Measurements from ENCODE around the gene PTCH2. TPM values are rescaled to one million over a fixed set of nuclear protein-coding genes. Genes with fewer than 3 reads are reported as not detected.

The PTCH2 gene
- total RNA-seq, 1 experiment from 2014 or later = 0.48 TPM

DNA sequence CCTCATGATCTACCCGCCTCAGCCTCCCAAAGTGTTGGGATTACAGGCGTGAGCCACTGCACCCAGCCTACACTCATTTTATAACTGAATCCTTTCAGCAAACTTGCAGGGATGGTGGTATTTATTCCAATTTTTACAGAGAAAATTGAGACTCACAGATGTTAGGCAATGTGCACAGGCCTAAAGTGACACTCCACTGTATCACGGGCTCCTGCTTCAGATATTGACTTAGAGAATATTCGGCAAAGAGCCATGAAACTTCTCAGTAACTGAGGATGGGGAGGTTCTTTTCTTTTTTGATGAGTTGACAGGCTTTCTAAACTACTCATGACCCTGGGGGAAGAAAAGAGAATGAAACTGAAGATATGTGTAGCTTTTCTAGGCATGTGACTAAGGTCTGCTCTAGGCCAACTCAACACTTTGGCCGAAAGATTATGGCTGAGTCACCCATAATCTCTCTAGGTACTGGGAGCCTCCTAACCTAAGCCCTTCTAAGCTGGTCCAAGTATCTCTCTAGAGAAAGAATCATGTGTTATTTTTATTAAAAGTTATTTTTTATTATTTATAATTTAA, 19.9 kb upstream of the PTCH2 start:
- H3K36me3 ChIP-seq (ENCODE audit: control insufficient read depth, insufficient read depth, low read length) = no peaks in the 10 kb centered on the region
- H3K4me3 Mint-ChIP-seq (ENCODE audit: unreplicated experiment) = no peak overlapping the region
- BruUV-seq (replicated peaks) = no TSS peak
- intact Hi-C loops (cut with micrococcal nuclease; ENCODE audit: unreplicated experiment) = no loop called here
- H3K9me3 ChIP-seq = no peaks in the 10 kb centered on the region
- no peak for DNase-seq
- H3K27me3 ChIP-seq (replicated peaks; ENCODE audit: control insufficient read depth, insufficient read depth, low read length) = no peaks in the 10 kb centered on the region
- TF ChIP-seq, protein P1, sequence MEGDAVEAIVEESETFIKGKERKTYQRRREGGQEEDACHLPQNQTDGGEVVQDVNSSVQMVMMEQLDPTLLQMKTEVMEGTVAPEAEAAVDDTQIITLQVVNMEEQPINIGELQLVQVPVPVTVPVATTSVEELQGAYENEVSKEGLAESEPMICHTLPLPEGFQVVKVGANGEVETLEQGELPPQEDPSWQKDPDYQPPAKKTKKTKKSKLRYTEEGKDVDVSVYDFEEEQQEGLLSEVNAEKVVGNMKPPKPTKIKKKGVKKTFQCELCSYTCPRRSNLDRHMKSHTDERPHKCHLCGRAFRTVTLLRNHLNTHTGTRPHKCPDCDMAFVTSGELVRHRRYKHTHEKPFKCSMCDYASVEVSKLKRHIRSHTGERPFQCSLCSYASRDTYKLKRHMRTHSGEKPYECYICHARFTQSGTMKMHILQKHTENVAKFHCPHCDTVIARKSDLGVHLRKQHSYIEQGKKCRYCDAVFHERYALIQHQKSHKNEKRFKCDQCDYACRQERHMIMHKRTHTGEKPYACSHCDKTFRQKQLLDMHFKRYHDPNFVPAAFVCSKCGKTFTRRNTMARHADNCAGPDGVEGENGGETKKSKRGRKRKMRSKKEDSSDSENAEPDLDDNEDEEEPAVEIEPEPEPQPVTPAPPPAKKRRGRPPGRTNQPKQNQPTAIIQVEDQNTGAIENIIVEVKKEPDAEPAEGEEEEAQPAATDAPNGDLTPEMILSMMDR (IDR thresholded peaks at IDR 0.05; ENCODE audit: insufficient read depth in 1 of 2, low read depth in 1 of 2, low read length in 1 of 2, severe bottlenecking in 1 of 2, unreplicated experiment in 1 of 2) = no peak
- no peaks in the 10 kb centered on the region for H3K36me3 Mint-ChIP-seq (ENCODE audit: insufficient read depth, unreplicated experiment)
- POLR2A ChIA-PET = no interaction called here
- H3K4me3 ChIP-seq (ENCODE audit: low read depth, low read length) = no peak overlapping the region
- H3K4me1 ChIP-seq = no peaks in the 10 kb centered on the region
- H3K27me3 Mint-ChIP-seq (ENCODE audit: insufficient read depth, unreplicated experiment) = no peaks in the 10 kb centered on the region
- H3K27ac Mint-ChIP-seq (ENCODE audit: unreplicated experiment) = no peak overlapping the region
- CTCF ChIA-PET = no interaction called here
- H3K9me3 Mint-ChIP-seq (ENCODE audit: unreplicated experiment) = no peaks in the 10 kb centered on the region
- no peaks in the 10 kb centered on the region for H3K4me1 Mint-ChIP-seq (ENCODE audit: low read depth, unreplicated experiment)

DNA sequence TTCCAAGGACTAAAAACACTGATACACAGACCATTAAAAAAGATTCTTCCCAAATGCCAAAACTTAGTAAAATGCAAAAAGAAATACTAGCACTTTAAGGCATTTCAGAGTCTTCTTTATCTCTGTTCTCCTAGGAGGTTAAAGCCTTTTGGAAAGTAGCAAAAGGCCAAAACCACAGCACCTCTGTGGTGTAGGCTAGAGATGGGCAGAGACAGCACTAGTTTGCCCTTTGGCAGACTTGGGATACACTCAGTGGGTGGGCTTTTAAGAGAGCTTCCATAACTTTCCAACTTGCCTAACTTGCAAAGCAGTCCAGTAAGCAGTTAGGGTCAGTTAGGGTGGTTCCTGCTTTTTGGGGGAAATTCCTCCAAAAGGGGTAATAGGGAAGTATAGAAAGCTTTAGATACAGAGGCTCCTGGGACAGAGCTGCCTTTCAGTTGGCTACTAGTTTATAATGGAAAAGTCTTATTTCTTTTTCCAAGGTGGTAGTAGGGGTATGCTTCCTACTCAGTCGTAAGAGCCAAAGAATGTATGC, 17.9 kb upstream of the PTCH2 start:
- Histone ChIP-seq H3K36me3 (ENCODE audit: control insufficient read depth, insufficient read depth, low read length) (no peaks in the 10 kb centered on the region), H3K4me3 (ENCODE audit: low read depth, low read length) (no peak overlapping the region), H3K4me1 (no peaks in the 10 kb centered on the region), H3K9me3 (no peaks in the 10 kb centered on the region), H3K27me3 (replicated peaks; ENCODE audit: control insufficient read depth, insufficient read depth, low read length) (no peaks in the 10 kb centered on the region)
- TF ChIP-seq, protein P1 (IDR thresholded peaks at IDR 0.05; ENCODE audit: insufficient read depth in 1 of 2, low read depth in 1 of 2, low read length in 1 of 2, severe bottlenecking in 1 of 2, unreplicated experiment in 1 of 2) = no peak
- ChIA-PET POLR2A (no interaction called here), CTCF (no interaction called here)
- DNase-seq = no peak
- Mint-ChIP-seq H3K9me3 (ENCODE audit: unreplicated experiment) (no peaks in the 10 kb centered on the region), H3K27me3 (ENCODE audit: insufficient read depth, unreplicated experiment) (no peaks in the 10 kb centered on the region), H3K36me3 (ENCODE audit: insufficient read depth, unreplicated experiment) (no peaks in the 10 kb centered on the region), H3K4me3 (ENCODE audit: unreplicated experiment) (no peak overlapping the region), H3K4me1 (ENCODE audit: low read depth, unreplicated experiment) (no peaks in the 10 kb centered on the region), H3K27ac (ENCODE audit: unreplicated experiment) (no peak overlapping the region)
- intact Hi-C loops (cut with micrococcal nuclease; ENCODE audit: unreplicated experiment) = no loop called here
- BruUV-seq (replicated peaks) = no TSS peak

DNA sequence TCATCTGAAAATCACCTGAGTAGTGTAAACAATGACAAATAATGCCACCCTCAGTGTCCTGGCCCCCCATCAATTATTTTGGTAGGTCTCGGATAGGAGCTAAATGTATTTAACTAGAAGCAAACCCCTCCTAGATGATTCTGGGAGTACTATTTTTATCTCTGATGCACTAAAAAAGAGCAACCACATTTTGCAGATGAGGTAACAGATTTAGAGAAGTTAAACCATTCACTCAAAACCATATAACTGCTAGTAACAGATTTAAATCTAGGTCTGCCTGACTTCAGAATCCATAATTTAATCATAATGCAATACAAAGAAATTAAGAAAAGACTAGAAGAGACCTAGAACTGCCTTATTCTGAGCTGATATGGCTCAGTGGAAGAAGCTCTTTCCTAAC, 17.3 kb upstream of the PTCH2 start:
- no TSS peak for BruUV-seq (replicated peaks)
- intact Hi-C loops (cut with micrococcal nuclease; ENCODE audit: unreplicated experiment) = no loop called here
- Histone ChIP-seq H3K4me3 (ENCODE audit: low read depth, low read length) (no peak overlapping the region), H3K9me3 (no peaks in the 10 kb centered on the region), H3K4me1 (no peaks in the 10 kb centered on the region), H3K36me3 (ENCODE audit: control insufficient read depth, insufficient read depth, low read length) (no peaks in the 10 kb centered on the region), H3K27me3 (replicated peaks; ENCODE audit: control insufficient read depth, insufficient read depth, low read length) (no peaks in the 10 kb centered on the region)
- H3K4me1 Mint-ChIP-seq (ENCODE audit: low read depth, unreplicated experiment) = no peaks in the 10 kb centered on the region
- H3K27ac Mint-ChIP-seq (ENCODE audit: unreplicated experiment) = no peak overlapping the region
- DNase-seq = no peak
- no peaks in the 10 kb centered on the region for H3K27me3 Mint-ChIP-seq (ENCODE audit: insufficient read depth, unreplicated experiment)
- no peak overlapping the region for H3K4me3 Mint-ChIP-seq (ENCODE audit: unreplicated experiment)
- POLR2A ChIA-PET = no interaction called here
- TF ChIP-seq, protein P1 (IDR thresholded peaks at IDR 0.05; ENCODE audit: insufficient read depth in 1 of 2, low read depth in 1 of 2, low read length in 1 of 2, severe bottlenecking in 1 of 2, unreplicated experiment in 1 of 2) = no peak
- H3K9me3 Mint-ChIP-seq (ENCODE audit: unreplicated experiment) = no peaks in the 10 kb centered on the region
- CTCF ChIA-PET = no interaction called here
- no peaks in the 10 kb centered on the region for H3K36me3 Mint-ChIP-seq (ENCODE audit: insufficient read depth, unreplicated experiment)

All from Caco-2 (cell line).